Lower leg skin (tissue), 3 donors: Measurements from ENCODE around the gene ID4.

ENCODE experiments used
- POLR2A ChIP-seq, 2 donors: fragments of 450-650 bp; IDR thresholded peaks; one replicate each; pipeline ENCODE4 v1.6.1; 2016 to 2017; ENCODE audit warnings: antibody characterized with exemption in 2 of 2, mild to moderate bottlenecking in 1 of 2, moderate library complexity in 1 of 2
- TF ChIP-seq, protein P1 (sequence below), 3 donors: fragments of 450-650 bp; IDR thresholded peaks; one replicate each; pipeline ENCODE4 v1.5.1; 2016; ENCODE audit warnings: antibody characterized with exemption in 3 of 3, mild to moderate bottlenecking in 3 of 3, moderate library complexity in 2 of 3

DNA sequence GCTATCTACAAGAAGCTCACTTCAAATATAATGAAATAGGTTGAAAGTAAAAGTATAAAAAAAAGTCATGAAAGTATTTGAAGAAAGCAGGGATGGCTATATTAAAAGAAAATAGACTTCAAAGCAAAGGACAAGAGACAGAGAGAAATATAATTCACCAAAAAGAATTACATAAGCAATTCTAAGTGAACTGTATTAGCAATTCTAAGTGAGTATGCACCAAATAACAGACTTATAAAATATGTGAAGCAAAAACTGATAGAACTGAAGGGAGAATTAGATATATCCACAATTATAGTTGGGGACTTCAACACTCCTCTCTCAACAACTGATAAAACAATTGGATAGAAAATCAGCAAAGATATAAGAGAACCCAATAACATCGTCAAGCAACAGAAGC lies 38.8 kb upstream of the ID4 start:
- TF ChIP-seq, protein P1, sequence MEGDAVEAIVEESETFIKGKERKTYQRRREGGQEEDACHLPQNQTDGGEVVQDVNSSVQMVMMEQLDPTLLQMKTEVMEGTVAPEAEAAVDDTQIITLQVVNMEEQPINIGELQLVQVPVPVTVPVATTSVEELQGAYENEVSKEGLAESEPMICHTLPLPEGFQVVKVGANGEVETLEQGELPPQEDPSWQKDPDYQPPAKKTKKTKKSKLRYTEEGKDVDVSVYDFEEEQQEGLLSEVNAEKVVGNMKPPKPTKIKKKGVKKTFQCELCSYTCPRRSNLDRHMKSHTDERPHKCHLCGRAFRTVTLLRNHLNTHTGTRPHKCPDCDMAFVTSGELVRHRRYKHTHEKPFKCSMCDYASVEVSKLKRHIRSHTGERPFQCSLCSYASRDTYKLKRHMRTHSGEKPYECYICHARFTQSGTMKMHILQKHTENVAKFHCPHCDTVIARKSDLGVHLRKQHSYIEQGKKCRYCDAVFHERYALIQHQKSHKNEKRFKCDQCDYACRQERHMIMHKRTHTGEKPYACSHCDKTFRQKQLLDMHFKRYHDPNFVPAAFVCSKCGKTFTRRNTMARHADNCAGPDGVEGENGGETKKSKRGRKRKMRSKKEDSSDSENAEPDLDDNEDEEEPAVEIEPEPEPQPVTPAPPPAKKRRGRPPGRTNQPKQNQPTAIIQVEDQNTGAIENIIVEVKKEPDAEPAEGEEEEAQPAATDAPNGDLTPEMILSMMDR (IDR thresholded peaks at IDR 0.05) = no peak
- TF ChIP-seq POLR2A (IDR thresholded peaks at IDR 0.05) = no peak
